GM23338 (cell line): ENCODE measurements around the gene GOLGA2. TPM values are rescaled to one million over a fixed set of nuclear protein-coding genes. Genes with fewer than 3 reads are reported as not detected.

ENCODE experiments used
- ATAC-seq: fragments of 200-7000 bp; cut with Tn5 transposase; 3 replicates; pipeline ENCODE4 v1.9.1; 2020
- DNase-seq: peaks from one replicate; pipeline ENCODE4 v3.0.0-alpha.2; 2015; ENCODE audit warnings: low spot score
- H2AFZ ChIP-seq: fragments of 200-600 bp; sonication (generic); 2 replicates; pipeline ENCODE4 v1.8.0; 2016; ENCODE audit warnings: antibody characterized with exemption, mild to moderate bottlenecking, moderate library complexity
- H3F3A ChIP-seq: fragments of 200-600 bp; sonication (generic); replicated peaks from 2 replicates; pipeline ENCODE4 v1.8.0; 2017; ENCODE audit warnings: antibody characterized with exemption, mixed run types, low read depth
- H3K27ac ChIP-seq: fragments of 200-600 bp; sonication (generic); 2 replicates; pipeline ENCODE4 v1.6.1; 2016; ENCODE audit warnings: low read depth
- H3K27me3 ChIP-seq: fragments of 200-600 bp; sonication (generic); 2 replicates; pipeline ENCODE4 v1.8.0; 2016; ENCODE audit warnings: mild to moderate bottlenecking, mixed run types, moderate library complexity; ENCODE audit not compliant: insufficient read depth
- H3K36me3 ChIP-seq: fragments of 200-600 bp; sonication (generic); 2 replicates; pipeline ENCODE4 v1.8.0; 2016; ENCODE audit warnings: mild to moderate bottlenecking; ENCODE audit not compliant: insufficient read depth
- H3K4me1 ChIP-seq: fragments of 200-600 bp; sonication (generic); 2 replicates; pipeline ENCODE4 v1.8.0; 2016; ENCODE audit warnings: mild to moderate bottlenecking, moderate library complexity; ENCODE audit not compliant: insufficient read depth
- H3K4me2 ChIP-seq: fragments of 200-600 bp; sonication (generic); 2 replicates; pipeline ENCODE4 v1.7.1; 2017; ENCODE audit warnings: mixed run types
- H3K4me3 ChIP-seq: fragments of 200-600 bp; sonication (generic); 2 replicates; pipeline ENCODE4 v1.6.1; 2016; ENCODE audit warnings: mixed run types
- H3K79me2 ChIP-seq: fragments of 200-600 bp; sonication (generic); replicated peaks from 2 replicates; pipeline ENCODE4 v1.8.0; 2017; ENCODE audit warnings: mild to moderate bottlenecking; ENCODE audit not compliant: insufficient read depth
- H3K9me2 ChIP-seq: fragments of 200-600 bp; sonication (generic); 2 replicates; pipeline ENCODE4 v1.8.0; 2017; ENCODE audit not compliant: insufficient read depth
- H4K20me1 ChIP-seq: fragments of 200-600 bp; sonication (generic); replicated peaks from 2 replicates; pipeline ENCODE4 v1.8.0; 2017; ENCODE audit warnings: mild to moderate bottlenecking; ENCODE audit not compliant: insufficient read depth
- H3K27ac Mint-ChIP-seq: 2 replicates; pipeline ENCODE4 v1.8.0; 2020; ENCODE audit warnings: inconsistent platforms, mild to moderate bottlenecking, moderate library complexity, mixed read lengths
- H3K27me3 Mint-ChIP-seq: 3 replicates; pipeline ENCODE4 v1.8.0; 2022; ENCODE audit warnings: low read depth, mild to moderate bottlenecking, moderate library complexity, mixed read lengths, inconsistent platforms; ENCODE audit not compliant: insufficient read depth, poor library complexity
- H3K36me3 Mint-ChIP-seq: 3 replicates; pipeline ENCODE4 v1.8.0; 2021; ENCODE audit warnings: low read depth, mild to moderate bottlenecking, inconsistent platforms, moderate library complexity, mixed read lengths
- H3K4me1 Mint-ChIP-seq: 3 replicates; pipeline ENCODE4 v1.8.0; 2020; ENCODE audit warnings: mild to moderate bottlenecking, inconsistent platforms, mixed read lengths
- H3K4me3 Mint-ChIP-seq: 3 replicates; pipeline ENCODE4 v1.8.0; 2021; ENCODE audit warnings: moderate library complexity, mild to moderate bottlenecking, inconsistent platforms, mixed read lengths
- H3K9me3 Mint-ChIP-seq: 3 replicates; pipeline ENCODE4 v1.8.0; 2020; ENCODE audit warnings: moderate library complexity, mild to moderate bottlenecking, inconsistent platforms, mixed read lengths
- JUNB ChIP-seq: IDR thresholded peaks from one replicate; pipeline ENCODE4 v1.6.1; 2016; ENCODE audit warnings: antibody characterized with exemption; ENCODE audit not compliant: unreplicated experiment
- NANOG ChIP-seq: IDR thresholded peaks from 2 replicates; pipeline ENCODE4 v1.6.1; 2016; ENCODE audit warnings: antibody characterized with exemption, borderline replicate concordance
- POLR2AphosphoS5 ChIP-seq: IDR thresholded peaks from 2 replicates; pipeline ENCODE4 v1.6.1; 2016; ENCODE audit warnings: antibody characterized with exemption, low read depth
- REST ChIP-seq: IDR thresholded peaks from one replicate; pipeline ENCODE4 v1.6.1; 2018; ENCODE audit warnings: antibody characterized with exemption; ENCODE audit not compliant: unreplicated experiment
- STAT1 ChIP-seq: IDR thresholded peaks from one replicate; pipeline ENCODE4 v1.6.1; 2016; ENCODE audit warnings: antibody characterized with exemption; ENCODE audit not compliant: unreplicated experiment
- ZNF114 ChIP-seq: fragments of 250-450 bp; sonication (Bioruptor Pico); IDR thresholded peaks from 2 replicates; pipeline ENCODE4 v1.5.0; 2020; ENCODE audit warnings: mild to moderate bottlenecking, moderate library complexity
- ZNF462 ChIP-seq: fragments of 250-450 bp; sonication (Bioruptor Pico); IDR thresholded peaks from 2 replicates; pipeline ENCODE4 v1.5.0; 2020; ENCODE audit warnings: mild to moderate bottlenecking, moderate library complexity
- polyA plus RNA-seq: library from polyadenylated mRNA; unstranded; fragments of >200 nt; fragmentation: Nextera tagmentation; extraction: Ambion mirVana; gene quantifications from 2 replicates; pipeline ENCODE4 v1.2.1, GENCODE V29; 2016
- total RNA-seq: library from RNA; depleted of rRNA; stranded (reverse); fragments of >200 nt; shearing (Covaris generic); gene quantifications from 2 replicates; pipeline ENCODE4 v1.2.3, GENCODE V29; 2014

The GOLGA2 gene
- total and polyA plus RNA-seq, 2 experiments from 2014 or later = 32.6 to 48.4 TPM

GRCh38 chr9:128262687-128263086, 13.1 kb downstream of the GOLGA2 start:
- no peaks in the 10 kb centered on the region for H3K9me2 ChIP-seq
- DNase-seq (no peak), ATAC-seq (no peak)
- no peak overlapping the region for H3K4me2 ChIP-seq
- no peak overlapping the region for H3K27ac Mint-ChIP-seq
- peaks cover 5% of the 10 kb centered on the region for H3K4me1 Mint-ChIP-seq
- no peaks in the 10 kb centered on the region for H3K27me3 ChIP-seq
- no peaks in the 10 kb centered on the region for H3K4me1 ChIP-seq
- H2AFZ ChIP-seq = no peak overlapping the region
- no peaks in the 10 kb centered on the region for H3K36me3 ChIP-seq
- no peak overlapping the region for H3K27ac ChIP-seq
- 0 out of 2 replicates have a peak, but pooled peaks cover 3% of the 10 kb centered on the region for H3F3A ChIP-seq
- no peak for TF ChIP-seq ZNF462 (CRISPR knock-in tag)
- no peak for TF ChIP-seq STAT1
- no peak for TF ChIP-seq JUNB
- peaks cover 13% of the 10 kb centered on the region; the same call in 1 of the 2 replicates for H4K20me1 ChIP-seq
- no peaks in the 10 kb centered on the region for H3K79me2 ChIP-seq
- no peak overlapping the region for H3K4me3 Mint-ChIP-seq
- peaks cover 48% of the 10 kb centered on the region for H3K36me3 Mint-ChIP-seq
- no peak overlapping the region for H3K4me3 ChIP-seq
- H3K27me3 Mint-ChIP-seq = peaks cover 13% of the 10 kb centered on the region
- no peaks in the 10 kb centered on the region; the same call in 2 of the 3 replicates for H3K9me3 Mint-ChIP-seq

- H3K27ac ChIP-seq = no peak overlapping the region
- no peak overlapping the region for H3K4me3 ChIP-seq
- H3F3A ChIP-seq = peaks cover 6% of the 10 kb centered on the region; the same call in 1 of the 2 replicates
- Mint-ChIP-seq H3K9me3 (no peaks in the 10 kb centered on the region; the same call in 2 of the 3 replicates), H3K36me3 (peaks cover 44% of the 10 kb centered on the region), H3K27ac (no peak overlapping the region), H3K4me3 (no peak overlapping the region), H3K27me3 (peaks cover 12% of the 10 kb centered on the region), H3K4me1 (peaks cover 7% of the 10 kb centered on the region)
- no peak overlapping the region for H2AFZ ChIP-seq
- no peaks in the 10 kb centered on the region for H3K27me3 ChIP-seq
- DNase-seq (no peak), ATAC-seq (no peak)
- H3K4me1 ChIP-seq = no peaks in the 10 kb centered on the region
- no peaks in the 10 kb centered on the region for H3K79me2 ChIP-seq
- TF ChIP-seq REST (no peak), POLR2AphosphoS5 (no peak), JUNB (no peak), ZNF114 (CRISPR knock-in tag) (no peak), STAT1 (no peak), NANOG (no peak)
- peaks cover 13% of the 10 kb centered on the region for H4K20me1 ChIP-seq
- no peaks in the 10 kb centered on the region for H3K9me2 ChIP-seq
- no peak overlapping the region for H3K4me2 ChIP-seq
- H3K36me3 ChIP-seq = peaks cover 4% of the 10 kb centered on the region; the same call in 1 of the 2 replicates
Measured at GRCh38 chr9:128260340-128260739, 15.5 kb downstream of the GOLGA2 start.
